Placental epithelial cell (primary cell): ENCODE data around the gene RBBP9. TPM values are rescaled to one million over a fixed set of nuclear protein-coding genes. Genes with fewer than 3 reads are reported as not detected.

Source experiments
- small RNA-seq: library from RNA; depleted of rRNA; stranded (forward); fragments of <200 nt; gene quantifications from one replicate; pipeline ENCODE3, GENCODE V24; 2012
- total RNA-seq: library from RNA; depleted of rRNA; stranded (reverse); fragments of >200 nt; gene quantifications from 2 replicates; pipeline ENCODE4 v1.2.3, GENCODE V29; 2012

Gene RBBP9
- total RNA-seq: 11.8 and 28.0 TPM in 2 replicates

DNA sequence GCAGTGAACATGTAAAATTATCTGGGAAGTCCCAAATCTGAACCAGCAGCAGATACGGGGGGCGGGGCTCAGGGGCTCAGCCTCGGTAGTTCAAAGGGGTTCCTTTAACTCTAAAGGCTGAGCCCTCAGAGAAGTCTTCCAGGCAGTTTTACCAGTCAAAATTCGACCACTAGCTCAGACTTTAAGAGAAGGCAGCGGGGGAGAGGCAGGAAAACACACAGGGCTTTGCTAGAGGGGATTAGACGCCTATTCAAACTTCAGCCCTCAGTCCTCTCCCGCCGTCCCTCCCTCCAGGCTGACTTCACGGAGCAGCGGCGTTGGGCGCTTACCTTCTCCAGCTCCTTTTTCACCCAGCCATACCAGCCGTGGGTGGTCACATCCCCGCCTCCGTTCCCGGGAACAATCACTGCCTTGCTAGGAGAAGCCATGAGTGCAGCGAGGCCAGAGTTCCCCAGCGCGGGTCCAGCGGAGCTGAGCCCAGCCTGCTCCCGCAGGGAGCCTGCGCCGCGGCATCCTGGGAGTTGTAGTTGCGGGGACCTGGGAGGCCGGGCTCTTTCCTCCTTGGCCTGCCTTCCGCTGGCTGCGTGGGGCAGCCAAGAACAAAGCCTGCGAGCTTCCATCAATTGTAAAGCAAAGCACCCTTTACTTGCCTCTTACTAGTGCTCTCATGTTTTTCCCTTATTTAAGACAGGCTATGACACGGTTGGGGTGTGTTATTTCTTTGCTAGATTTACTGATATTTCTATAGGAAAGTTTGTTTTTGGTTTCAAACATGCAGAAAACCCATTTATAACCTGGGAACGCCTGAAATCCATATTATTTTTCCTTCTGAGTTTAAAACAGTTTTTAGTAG, at the start of gene RBBP9:
Gene RBBP9, minus strand, starts transcription at position 486 of the 853 bp plus-strand sequence. Its CDS starts 58 bp downstream, at position 428.

GRCh38 chr20:18507218-18508191, 10.5 kb upstream of the RBBP9 start, which contains the start of gene SEC23B:
Gene SEC23B (plus strand): TSS chr20:18507940. CDS start chr20:18510836, 2,896 bp downstream.

DNA sequence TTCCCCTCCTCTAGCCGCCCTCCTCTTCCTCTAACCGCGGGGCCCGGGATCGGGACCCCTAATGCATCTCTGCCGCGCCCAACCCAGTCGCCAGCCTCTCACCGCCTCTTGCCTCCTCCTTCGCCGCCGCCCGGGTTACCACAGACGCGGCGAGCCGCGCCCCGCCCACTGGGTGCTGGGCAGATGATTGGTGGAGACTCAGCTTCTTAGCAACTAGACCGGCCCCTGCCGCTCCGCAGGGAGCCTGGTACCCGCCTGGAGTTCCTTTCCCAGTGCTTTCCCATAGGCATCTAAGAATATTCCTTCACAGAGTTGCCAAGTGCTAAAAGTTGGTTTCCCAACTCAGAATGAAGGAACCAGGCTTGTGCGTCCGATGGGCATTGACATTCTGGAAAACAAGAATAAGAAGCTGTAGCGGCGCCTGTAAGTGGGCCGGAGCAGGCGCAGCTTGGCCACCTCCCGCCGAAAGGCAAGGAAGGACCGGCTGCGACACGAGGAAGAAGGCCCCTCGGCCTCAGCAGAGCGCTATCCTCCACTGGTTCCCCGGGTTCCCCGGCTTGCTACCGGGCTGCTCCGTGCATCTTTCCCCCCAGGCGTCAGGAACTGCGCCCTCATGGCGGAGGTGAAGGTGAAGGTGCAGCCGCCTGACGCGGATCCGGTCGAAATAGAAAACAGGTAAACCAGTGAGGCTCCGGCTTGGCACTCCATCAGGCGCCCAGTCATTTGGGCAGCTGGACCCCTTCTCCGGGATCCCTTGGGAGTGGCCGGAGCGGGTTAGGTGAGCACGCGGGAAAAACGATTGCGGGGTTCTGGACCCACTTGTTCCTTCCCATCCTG, 29.9 kb downstream of the RBBP9 start, which contains the start of the genes DZANK1 and POLR3F:
Gene DZANK1, minus strand, starts transcription at position 137 of the 837 bp plus-strand sequence. CDS start 1,672 bp downstream, outside the sequence.
Gene POLR3F, plus strand, starts transcription at position 497 of the 837 bp plus-strand sequence. Its CDS starts 117 bp downstream, at position 614.

Small RNAs within 50 kb of the gene (small RNA-seq; reads per million reads assigned to genes)
- gene MIR3192: not detected

Other genes starting within 250 kb of the RBBP9 start
- 14.9 and 21.6 TPM in 2 replicates for gene ZNF133, start 208.7 kb downstream of the RBBP9 start, total RNA-seq
- gene DZANK1, start 30.2 kb downstream of the RBBP9 start, total RNA-seq: 1.6 and 1.8 TPM in 2 replicates
- gene POLR3F, start 29.8 kb downstream of the RBBP9 start, total RNA-seq: 11.8 and 13.3 TPM in 2 replicates
- gene SEC23B, start 10.7 kb upstream of the RBBP9 start, total RNA-seq: 34.5 and 67.1 TPM in 2 replicates
- 57.6 and 66.7 TPM in 2 replicates for gene SMIM26, start 70.2 kb upstream of the RBBP9 start, total RNA-seq
- 21.6 and 51.5 TPM in 2 replicates for gene DTD1, start 90.8 kb upstream of the RBBP9 start, total RNA-seq